CD4-positive, CD25-positive, alpha-beta regulatory T cell (primary cell): ENCODE results near the gene TIAM2. TPM values are rescaled to one million over a fixed set of nuclear protein-coding genes. Genes with fewer than 3 reads are reported as not detected.
A peak's percentile ranks its signal among the peaks of the same experiment; 100 is the strongest.
"Not testable (repeated sequence)": the region's sequence is repeated elsewhere in the genome, so short reads cannot be mapped to it uniquely, and the experiment has no call there.

Experiments
- ATAC-seq, 2 donors: fragments of 150-1000 bp; cut with Tn5 transposase; one replicate each; pipeline ENCODE4 v1.10.0; 2021; ENCODE audit warnings: low read depth in 2 of 2, moderate number of reproducible peaks in 2 of 2, moderate library complexity in 1 of 2
- DNase-seq, 3 donors: peaks; one replicate each; pipeline versions ENCODE4 v3.0.0 to v3.0.0-alpha.2; 2012 to 2022; ENCODE audit warnings: mixed read lengths in 1 of 3
- H3K27ac ChIP-seq: one replicate; pipeline ENCODE4 v1.7.0; 2013; ENCODE audit warnings: mild to moderate bottlenecking, low read length; ENCODE audit not compliant: insufficient read depth, poor library complexity, severe bottlenecking
- H3K27me3 ChIP-seq: one replicate; pipeline ENCODE4 v1.7.0; 2013; ENCODE audit warnings: low read length; ENCODE audit not compliant: control insufficient read depth, insufficient read depth
- H3K36me3 ChIP-seq: one replicate; pipeline ENCODE4 v1.7.0; 2013; ENCODE audit warnings: mild to moderate bottlenecking, low read length, moderate library complexity; ENCODE audit not compliant: control insufficient read depth, insufficient read depth
- H3K4me1 ChIP-seq: 2 replicates; pipeline ENCODE4 v1.7.0; 2013; ENCODE audit warnings: mild to moderate bottlenecking, low read length; ENCODE audit not compliant: insufficient read depth, control insufficient read depth, poor library complexity, severe bottlenecking
- H3K4me3 ChIP-seq: one replicate; pipeline ENCODE4 v1.7.0; 2013; ENCODE audit warnings: low read depth, mild to moderate bottlenecking, low read length, moderate library complexity
- H3K9me3 ChIP-seq, 2 experiments: 1 replicate in 1 of 2; 2 replicates in 1 of 2; pipeline ENCODE4 v1.7.0; 2013; ENCODE audit warnings: low read length in 2 of 2, mild to moderate bottlenecking in 1 of 2, moderate library complexity in 1 of 2; ENCODE audit not compliant: control insufficient read depth in 2 of 2
- H3K27ac Mint-ChIP-seq, 3 donors: one replicate each; pipeline ENCODE4 v1.8.0; 2020 to 2022; ENCODE audit warnings: mild to moderate bottlenecking in 3 of 3, mixed read lengths in 3 of 3, moderate library complexity in 2 of 3
- H3K27me3 Mint-ChIP-seq: one replicate; pipeline ENCODE4 v1.8.0; 2022; ENCODE audit warnings: mild to moderate bottlenecking, mixed read lengths
- H3K36me3 Mint-ChIP-seq: one replicate; pipeline ENCODE4 v1.8.0; 2020; ENCODE audit warnings: mixed read lengths
- H3K4me1 Mint-ChIP-seq, 4 donors: one replicate each; pipeline ENCODE4 v1.8.0; 2020 to 2022; ENCODE audit warnings: mixed read lengths in 4 of 4, mild to moderate bottlenecking in 1 of 4
- H3K4me3 Mint-ChIP-seq, 4 donors: one replicate each; pipeline ENCODE4 v1.8.0; 2020 to 2022; ENCODE audit warnings: mild to moderate bottlenecking in 4 of 4, mixed read lengths in 4 of 4, moderate library complexity in 3 of 4
- H3K9me3 Mint-ChIP-seq, 7 donors: one replicate each; pipeline ENCODE4 v1.8.0; 2020 to 2022; ENCODE audit warnings: mixed read lengths in 7 of 7, mild to moderate bottlenecking in 3 of 7, moderate library complexity in 2 of 7
- polyA plus RNA-seq, 4 donors: library from polyadenylated mRNA; unstranded; fragments of 300-500 nt; fragmentation: Illumina TruSeq; gene quantifications; one replicate each; pipeline ENCODE4 v1.2.3, GENCODE V29; 2021
- total RNA-seq: library from RNA; stranded (reverse); gene quantifications from one replicate; pipeline ENCODE4 v1.2.3, GENCODE V29; 2022

The TIAM2 gene
- total and polyA plus RNA-seq, 5 donors from 2014 or later: 0.66 to 5.9 (median 1.3) TPM

GRCh38 chr6:155263373-155264063, 268.4 kb downstream of the TIAM2 start, which contains the start of gene CLDN20:
CLDN20 (plus strand) TSS chr6:155264013; CDS start chr6:155275720, 11,707 bp downstream.
- Mint-ChIP-seq H3K4me1 (peaks cover 12 to 26% (median 22%) of the 10 kb centered on the region in 4 donors), H3K4me3 (no peak within 1 kb of the TSS), H3K36me3 (peaks cover 46% of the 10 kb centered on the region), H3K9me3 (no peaks in the 10 kb centered on the region), H3K27ac (peak within 1 kb of the TSS in 2 of 3 donors; percentile 63 to 82), H3K27me3 (no peaks in the 10 kb centered on the region)
- no peak for ATAC-seq
- Histone ChIP-seq H3K36me3 (peaks cover 30% of the 10 kb centered on the region), H3K4me3 (no peak within 1 kb of the TSS), H3K4me1 (peaks cover 3% of the 10 kb centered on the region), H3K27ac (no peak within 1 kb of the TSS), H3K9me3 (no peaks in the 10 kb centered on the region), H3K27me3 (no peaks in the 10 kb centered on the region)
- DNase-seq: no peak

- Histone ChIP-seq H3K36me3 (peaks cover 19% of the 10 kb centered on the region), H3K27me3 (no peaks in the 10 kb centered on the region), H3K27ac (no peak overlapping the region), H3K4me3 (no peak overlapping the region), H3K4me1 (peaks cover 3% of the 10 kb centered on the region), H3K9me3 (no peaks in the 10 kb centered on the region)
- Mint-ChIP-seq H3K9me3 (no peaks in the 10 kb centered on the region), H3K4me3 (no peak overlapping the region), H3K27ac (peak overlapping the region in 2 of 3 donors; percentile 26 to 63), H3K27me3 (no peaks in the 10 kb centered on the region), H3K36me3 (peaks cover 47% of the 10 kb centered on the region), H3K4me1 (peaks cover 16 to 26% (median 22%) of the 10 kb centered on the region in 4 donors)
- DNase-seq (no peak), ATAC-seq (no peak)
Observed at GRCh38 chr6:155264693-155265320, 269.7 kb downstream of the TIAM2 start.

- Mint-ChIP-seq H3K27me3 (no peaks in the 10 kb centered on the region), H3K4me1 (peaks cover 17 to 26% (median 24%) of the 10 kb centered on the region in 4 donors), H3K9me3 (no peaks in the 10 kb centered on the region), H3K36me3 (peaks cover 48% of the 10 kb centered on the region), H3K4me3 (no peak overlapping the region), H3K27ac (peak overlapping the region in 2 of 3 donors; percentile 53 to 71)
- Histone ChIP-seq H3K36me3 (peaks cover 16% of the 10 kb centered on the region), H3K4me1 (peaks cover 3% of the 10 kb centered on the region), H3K4me3 (no peak overlapping the region), H3K9me3 (no peaks in the 10 kb centered on the region), H3K27me3 (no peaks in the 10 kb centered on the region), H3K27ac (no peak overlapping the region)
- ATAC-seq (no peak), DNase-seq (no peak)
Observed at GRCh38 chr6:155265843-155266535, 270.9 kb downstream of the TIAM2 start.

- H3K4me3 Mint-ChIP-seq: no peak overlapping the region
- H3K36me3 ChIP-seq: peaks cover 12% of the 10 kb centered on the region
- no peak overlapping the region for H3K27ac ChIP-seq
- H3K27me3 Mint-ChIP-seq: no peaks in the 10 kb centered on the region
- no peak overlapping the region for H3K4me3 ChIP-seq
- H3K9me3 ChIP-seq: no peaks in the 10 kb centered on the region
- H3K4me1 ChIP-seq: peaks cover 3% of the 10 kb centered on the region
- no peak for DNase-seq
- no peak for ATAC-seq
- H3K9me3 Mint-ChIP-seq: no peaks in the 10 kb centered on the region
- H3K4me1 Mint-ChIP-seq: peaks cover 14 to 22% (median 19%) of the 10 kb centered on the region in 4 donors
- H3K27me3 ChIP-seq: no peaks in the 10 kb centered on the region
- no peak overlapping the region for H3K27ac Mint-ChIP-seq
- H3K36me3 Mint-ChIP-seq: peaks cover 43% of the 10 kb centered on the region
Observed at GRCh38 chr6:155267411-155267810, 272.3 kb downstream of the TIAM2 start.

DNA sequence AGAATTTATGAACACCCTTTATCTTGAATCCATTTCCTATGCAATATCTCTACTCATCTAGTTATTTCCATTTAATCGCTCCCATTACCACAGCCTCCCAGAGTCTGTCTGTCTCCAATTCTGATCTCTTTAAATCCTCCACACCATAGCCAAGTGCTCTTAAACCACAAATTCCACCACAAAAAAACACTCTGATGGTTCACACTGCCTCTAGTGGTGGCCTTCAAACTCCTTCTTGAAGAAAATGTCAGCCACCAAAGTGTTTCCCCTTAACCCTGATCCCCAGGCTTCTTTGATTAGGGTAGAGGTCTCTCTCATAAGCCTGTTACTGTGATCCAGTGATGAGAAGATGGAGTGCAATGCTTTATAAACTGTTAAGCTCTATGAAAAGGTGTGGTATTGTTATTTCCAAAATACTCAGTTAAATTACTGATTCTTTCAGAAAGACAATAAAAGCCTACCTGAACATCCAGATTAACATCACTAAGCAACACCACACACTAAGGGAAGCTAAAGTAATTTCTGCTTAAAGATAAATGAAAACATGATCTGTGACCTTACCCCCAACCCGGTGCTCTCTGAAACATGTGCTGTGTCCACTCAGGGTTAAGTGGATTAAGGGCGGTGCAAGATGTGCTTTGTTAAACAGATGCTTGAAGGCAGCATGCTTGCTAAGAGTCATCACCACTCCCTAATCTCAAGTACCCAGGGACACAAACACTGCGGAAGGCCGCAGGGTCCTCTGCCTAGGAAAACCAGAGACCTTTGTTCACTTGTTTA, 273.2 kb downstream of the TIAM2 start:
- H3K9me3 Mint-ChIP-seq, H3K4me1 ChIP-seq, H3K27me3 Mint-ChIP-seq, H3K27ac ChIP-seq, H3K27me3 ChIP-seq, H3K9me3 ChIP-seq, H3K4me3 ChIP-seq, H3K4me3 Mint-ChIP-seq: not testable (repeated sequence)
- DNase-seq (peak in 2 of 3 donors; percentile 11 to 66), ATAC-seq (peak; percentile 28 to 50)
- H3K36me3 ChIP-seq: peaks cover 19% of the 10 kb centered on the region
- Mint-ChIP-seq H3K36me3 (peaks cover 44% of the 10 kb centered on the region), H3K27ac (peak overlapping the region in 1 of 3 donors; percentile 3), H3K4me1 (peaks cover 14 to 23% (median 21%) of the 10 kb centered on the region in 4 donors)

GRCh38 chr6:155269765-155270164, 274.6 kb downstream of the TIAM2 start:
- Histone ChIP-seq H3K9me3 (no peaks in the 10 kb centered on the region), H3K4me3 (no peak overlapping the region), H3K27me3 (no peaks in the 10 kb centered on the region), H3K27ac (no peak overlapping the region), H3K4me1 (peaks cover 3% of the 10 kb centered on the region), H3K36me3 (peaks cover 22% of the 10 kb centered on the region)
- Mint-ChIP-seq H3K9me3 (no peaks in the 10 kb centered on the region), H3K36me3 (peaks cover 44% of the 10 kb centered on the region), H3K4me1 (peaks cover 18 to 23% (median 20%) of the 10 kb centered on the region in 4 donors), H3K27ac (peak overlapping the region in 1 of 3 donors; percentile 62), H3K27me3 (no peaks in the 10 kb centered on the region), H3K4me3 (peak overlapping the region in 1 of 4 donors; percentile 4)
- DNase-seq: no peak
- ATAC-seq: no peak

DNA sequence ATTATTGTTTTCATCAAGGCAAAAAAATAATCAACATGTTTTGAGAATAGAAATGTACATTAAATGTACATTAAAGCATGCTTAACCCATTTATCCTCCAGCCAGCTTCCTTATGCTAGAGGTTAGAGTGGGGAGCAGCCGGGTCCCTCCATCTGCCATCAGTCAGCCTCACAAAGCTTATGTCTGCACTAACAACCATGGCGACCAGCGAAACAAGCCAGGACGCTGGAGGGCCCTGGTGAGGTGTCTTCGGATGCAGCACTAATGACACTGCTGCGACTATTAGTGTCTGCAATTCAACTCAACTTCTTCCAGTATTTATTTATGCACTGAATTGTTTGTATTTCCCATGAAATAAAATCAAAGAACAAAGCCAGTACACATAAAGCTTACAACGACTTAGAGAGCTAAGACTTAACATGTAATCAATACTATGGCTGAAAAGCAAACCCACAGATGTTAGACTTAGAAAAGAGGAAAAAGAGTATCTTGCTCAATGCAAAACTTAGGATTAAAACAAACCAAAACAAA, 275.5 kb downstream of the TIAM2 start:
- H3K36me3 Mint-ChIP-seq: peaks cover 40% of the 10 kb centered on the region
- Histone ChIP-seq H3K9me3 (no peaks in the 10 kb centered on the region), H3K27me3 (no peaks in the 10 kb centered on the region), H3K4me1 (peaks cover 3% of the 10 kb centered on the region), H3K27ac (no peak overlapping the region), H3K36me3 (peaks cover 24% of the 10 kb centered on the region), H3K4me3 (no peak overlapping the region)
- H3K27ac Mint-ChIP-seq: peak overlapping the region in 1 of 3 donors; percentile 41
- H3K27me3 Mint-ChIP-seq: no peaks in the 10 kb centered on the region
- peaks cover 18 to 23% (median 20%) of the 10 kb centered on the region in 4 donors for H3K4me1 Mint-ChIP-seq
- DNase-seq (no peak), ATAC-seq (no peak)
- no peaks in the 10 kb centered on the region for H3K9me3 Mint-ChIP-seq
- H3K4me3 Mint-ChIP-seq: no peak overlapping the region
